ENCODE data around the gene OSMR. TPM values are rescaled to one million over a fixed set of nuclear protein-coding genes. Genes with fewer than 3 reads are reported as not detected.

The OSMR gene
- total RNA-seq, 1 experiment from 2014 or later: 27.9 TPM

DNA sequence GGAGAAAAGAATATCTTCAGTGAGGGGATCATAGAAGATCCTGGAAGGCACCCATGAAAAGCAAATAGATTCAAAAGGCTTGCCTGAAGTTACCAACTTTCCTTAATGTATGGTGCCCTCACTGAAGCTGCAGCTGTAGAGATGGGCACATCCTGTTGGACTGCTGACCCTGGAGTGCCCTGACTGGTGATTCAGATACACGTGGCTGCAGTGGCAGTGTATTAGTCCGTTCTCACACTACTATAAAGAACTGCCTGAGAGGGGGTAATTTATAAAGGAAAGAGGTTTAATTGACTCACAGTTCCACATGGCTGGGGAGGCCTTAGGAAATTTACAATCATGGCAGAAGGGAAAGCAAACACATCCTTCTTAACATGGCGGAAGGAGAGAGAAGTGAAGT is 80.3 kb downstream of the OSMR start:
- peak; percentile 81 for DNase-seq (ENCODE audit: low spot score)

DNA sequence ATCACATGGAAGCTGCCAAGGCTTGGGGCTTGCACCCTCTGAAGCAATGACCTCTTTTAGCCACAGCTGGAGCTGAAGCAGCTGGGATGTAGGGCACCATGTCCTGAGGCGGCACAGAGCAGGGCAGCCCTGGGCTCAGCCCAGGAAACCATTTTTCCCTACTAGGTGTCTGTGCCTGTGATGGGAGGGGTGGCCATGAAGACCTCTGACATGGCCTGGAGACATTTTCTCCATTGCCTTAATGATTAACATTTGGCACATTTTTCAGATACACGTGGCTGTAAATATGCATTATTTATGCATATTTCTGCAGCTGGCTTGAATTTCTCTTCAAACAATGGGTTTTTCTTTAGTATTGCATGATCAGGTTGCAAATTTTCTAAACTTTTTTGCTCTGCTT is 81.7 kb downstream of the OSMR start:
- DNase-seq (ENCODE audit: low spot score): no peak

DNA sequence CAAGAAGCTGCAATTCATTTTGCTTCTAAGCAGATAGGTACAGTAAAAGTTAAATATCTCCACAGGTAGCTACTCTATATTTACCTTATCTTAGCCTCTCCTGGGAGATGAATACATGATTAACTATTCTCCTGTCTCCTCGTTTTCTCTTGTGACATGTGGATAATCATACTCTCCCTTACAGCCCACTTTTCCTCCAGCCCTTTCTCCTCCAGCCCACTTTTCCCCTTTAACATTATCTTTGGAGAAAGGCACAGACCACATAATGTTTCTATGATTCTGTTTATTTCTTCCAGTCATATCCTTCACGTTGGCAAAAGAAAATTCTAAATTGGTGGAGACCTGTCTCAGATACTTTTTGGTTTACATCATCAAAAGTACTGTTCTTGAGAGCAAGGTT is 84.0 kb downstream of the OSMR start:
- no peak for DNase-seq (ENCODE audit: low spot score)

DNA sequence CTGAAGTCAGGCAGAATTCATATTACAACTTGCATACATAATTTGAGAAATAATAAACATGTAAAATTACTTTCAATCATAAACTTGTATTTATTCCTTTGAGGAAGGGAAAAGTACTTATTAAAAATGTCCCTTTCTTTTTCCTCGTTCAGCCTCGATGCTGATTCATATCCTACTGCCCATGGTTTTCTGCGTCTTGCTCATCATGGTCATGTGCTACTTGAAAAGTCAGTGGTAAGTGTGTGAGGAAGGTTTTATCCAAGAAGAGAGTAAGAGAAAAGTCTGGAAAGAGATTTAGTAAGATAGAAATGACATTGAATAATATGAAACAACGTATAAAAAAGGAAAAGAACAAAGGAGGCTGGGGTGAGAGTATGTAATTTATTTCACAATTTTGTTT is 85.9 kb downstream of the OSMR start:
- DNase-seq (ENCODE audit: low spot score): peak; percentile 10

DNA sequence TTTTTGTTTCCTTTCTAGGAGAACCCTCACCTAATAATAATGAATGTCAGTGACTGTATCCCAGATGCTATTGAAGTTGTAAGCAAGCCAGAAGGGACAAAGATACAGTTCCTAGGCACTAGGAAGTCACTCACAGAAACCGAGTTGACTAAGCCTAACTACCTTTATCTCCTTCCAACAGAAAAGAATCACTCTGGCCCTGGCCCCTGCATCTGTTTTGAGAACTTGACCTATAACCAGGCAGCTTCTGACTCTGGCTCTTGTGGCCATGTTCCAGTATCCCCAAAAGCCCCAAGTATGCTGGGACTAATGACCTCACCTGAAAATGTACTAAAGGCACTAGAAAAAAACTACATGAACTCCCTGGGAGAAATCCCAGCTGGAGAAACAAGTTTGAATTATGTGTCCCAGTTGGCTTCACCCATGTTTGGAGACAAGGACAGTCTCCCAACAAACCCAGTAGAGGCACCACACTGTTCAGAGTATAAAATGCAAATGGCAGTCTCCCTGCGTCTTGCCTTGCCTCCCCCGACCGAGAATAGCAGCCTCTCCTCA is 87.1 kb downstream of the OSMR start:
- no peak for DNase-seq (ENCODE audit: low spot score)

DNA sequence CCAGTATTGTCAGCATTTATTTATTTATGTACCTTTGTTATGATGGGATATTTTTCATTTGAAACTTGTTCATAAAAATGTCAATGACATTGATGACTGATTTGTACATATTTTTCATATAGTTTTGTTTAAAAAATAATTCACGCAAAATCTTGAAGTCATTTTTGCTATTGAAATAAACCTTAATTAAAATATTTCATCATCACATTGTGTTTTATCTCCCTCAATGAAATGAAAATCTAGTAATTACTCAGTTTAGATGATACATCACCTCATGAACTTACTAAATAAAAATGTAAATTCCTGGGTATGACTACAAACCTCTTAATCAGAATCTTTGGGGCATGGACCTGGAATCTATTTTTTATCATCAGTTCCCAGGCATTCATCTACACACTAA is 89.6 kb downstream of the OSMR start:
- no peak for DNase-seq (ENCODE audit: low spot score)

DNA sequence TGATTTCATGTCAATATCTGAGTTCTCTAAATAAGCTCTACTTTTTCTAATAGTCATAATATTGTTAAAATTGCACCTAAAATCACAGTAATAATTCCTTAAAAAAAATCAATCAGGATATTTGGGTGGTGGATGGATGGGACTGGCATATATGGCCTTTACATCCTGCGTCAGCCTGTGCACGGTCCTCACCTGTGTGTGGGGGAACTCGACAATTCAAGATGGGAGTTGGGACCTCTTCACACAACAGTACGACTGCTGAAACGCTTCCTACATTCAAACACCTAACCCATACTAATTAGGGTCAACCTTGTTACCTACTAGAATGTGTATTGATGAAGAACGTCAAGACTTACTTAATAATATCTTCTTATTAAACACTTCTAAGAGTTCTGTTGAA is 90.5 kb downstream of the OSMR start:
- DNase-seq (ENCODE audit: low spot score): no peak

DNA sequence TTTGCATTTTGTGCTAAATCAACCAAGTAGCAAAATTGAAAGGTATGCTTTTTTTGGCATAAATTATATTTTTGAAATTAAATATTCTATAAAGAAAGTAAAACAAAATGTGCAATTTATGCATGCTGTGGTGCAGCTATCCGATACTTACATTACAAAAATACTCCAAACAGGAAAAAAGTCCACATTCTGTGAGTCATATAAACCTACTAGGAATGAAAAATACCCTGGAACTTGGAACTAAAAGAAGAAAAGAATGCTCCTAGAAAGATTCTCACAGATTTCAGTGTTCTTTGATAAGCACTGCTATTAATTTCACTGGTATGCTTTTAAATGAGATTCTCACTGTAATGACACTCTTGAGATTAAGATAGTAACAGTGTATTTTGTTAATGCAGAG is 92.6 kb downstream of the OSMR start:
- DNase-seq (ENCODE audit: low spot score): no peak

DNA sequence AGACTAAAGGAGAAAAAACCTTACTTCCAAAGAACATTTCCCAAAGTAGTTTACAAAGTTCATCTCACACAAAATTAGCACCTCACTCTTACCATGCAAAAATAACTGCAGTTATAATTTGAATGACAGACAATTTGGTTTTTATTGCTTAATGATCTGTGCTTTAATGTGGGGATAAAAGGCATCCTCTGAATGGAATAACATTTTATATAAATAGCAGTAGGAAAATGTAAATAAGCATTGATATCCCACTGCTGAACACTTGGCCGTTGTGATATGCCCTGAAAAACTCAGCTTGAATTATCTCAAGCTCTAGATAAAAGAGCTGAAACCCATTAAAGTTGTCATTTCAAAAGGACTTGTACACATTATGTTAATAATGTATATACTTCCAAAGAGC is 93.2 kb downstream of the OSMR start:
- no peak for DNase-seq (ENCODE audit: low spot score)

DNA sequence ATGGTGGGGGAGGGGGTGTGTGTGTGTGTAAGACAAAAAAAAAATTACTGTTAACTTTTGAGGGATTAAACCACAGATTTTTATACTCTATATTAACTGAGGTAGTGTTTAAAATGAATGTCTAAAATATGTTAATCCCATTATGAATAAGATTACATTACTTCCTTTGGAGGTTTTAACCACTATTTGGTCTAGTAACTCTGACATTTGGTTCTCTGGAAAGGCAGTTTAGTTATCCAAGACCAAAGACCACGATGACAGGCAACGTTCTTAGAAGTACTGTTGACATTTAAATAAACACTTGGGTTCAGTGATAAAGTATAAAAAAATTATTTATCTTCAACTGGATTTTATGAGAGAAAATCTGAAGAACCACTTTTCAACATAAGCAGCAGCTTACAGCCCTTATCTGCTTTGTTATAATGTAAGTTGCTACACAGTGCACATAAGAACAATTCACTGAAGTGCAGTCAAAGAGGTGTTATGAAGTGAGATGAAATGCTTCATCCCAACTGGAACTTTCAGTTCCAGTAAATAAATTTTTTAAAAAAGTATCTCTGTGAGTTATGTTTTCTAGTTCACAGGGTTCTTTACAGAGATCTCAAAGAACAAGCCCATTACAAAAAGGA is 94.5 kb downstream of the OSMR start:
- no peak for DNase-seq (ENCODE audit: low spot score)

DNA sequence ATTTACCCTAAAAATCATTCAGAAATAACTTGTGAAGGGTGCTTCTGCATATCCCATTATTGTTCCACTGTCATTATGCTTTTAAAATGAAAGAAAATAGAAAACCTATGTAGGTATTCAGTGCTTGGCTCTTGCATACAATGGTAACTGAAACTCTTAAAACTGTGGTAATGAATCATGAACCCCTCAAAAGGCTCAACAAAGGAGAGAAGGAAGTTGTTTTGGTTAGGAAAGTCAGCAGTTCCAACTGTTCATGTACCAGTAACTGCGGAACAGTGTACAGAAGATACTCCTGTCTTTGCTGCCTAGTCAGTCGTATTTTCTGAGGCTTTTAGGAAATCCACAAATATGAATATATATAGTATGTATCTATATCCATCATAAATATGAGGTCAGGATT is 96.1 kb downstream of the OSMR start:
- no peak for DNase-seq (ENCODE audit: low spot score)

DNA sequence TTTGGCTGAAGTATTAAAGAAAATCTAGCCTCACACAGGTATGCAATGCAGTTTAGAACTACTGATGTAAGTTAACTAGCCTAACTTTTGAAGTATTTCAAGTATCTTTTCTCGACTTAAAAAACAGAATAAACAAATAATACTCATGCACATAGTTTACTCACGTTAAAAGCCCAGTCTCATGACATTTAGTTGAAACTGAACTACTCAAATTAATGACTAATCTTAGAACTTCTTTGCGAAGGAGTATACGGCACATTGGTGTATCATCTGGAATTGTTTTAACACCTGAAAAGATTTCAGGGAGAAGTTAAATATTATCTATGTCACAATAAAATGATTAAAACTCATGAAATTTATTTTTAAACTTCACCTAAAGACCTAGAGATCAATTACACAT is 98.5 kb downstream of the OSMR start:
- DNase-seq (ENCODE audit: low spot score): no peak

DNA sequence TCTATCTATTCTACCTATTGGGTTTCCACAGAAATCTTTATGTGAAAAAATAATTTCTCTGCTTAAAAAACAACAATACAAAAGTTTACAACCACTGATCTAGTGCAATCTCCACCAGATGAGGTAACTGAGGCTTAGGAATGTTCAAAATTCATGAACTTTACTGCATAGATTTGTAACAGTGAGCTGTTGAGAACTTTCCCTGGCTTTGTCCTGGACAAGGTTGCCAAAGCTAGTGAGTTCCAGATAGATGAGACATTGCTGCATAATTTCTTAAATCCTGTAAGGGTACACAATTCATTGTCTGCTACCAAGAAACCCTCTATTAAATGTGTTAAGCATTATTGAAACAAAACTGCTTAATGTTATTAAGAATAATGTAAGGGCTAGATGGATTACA is 102.7 kb downstream of the OSMR start:
- DNase-seq (ENCODE audit: low spot score): no peak

DNA sequence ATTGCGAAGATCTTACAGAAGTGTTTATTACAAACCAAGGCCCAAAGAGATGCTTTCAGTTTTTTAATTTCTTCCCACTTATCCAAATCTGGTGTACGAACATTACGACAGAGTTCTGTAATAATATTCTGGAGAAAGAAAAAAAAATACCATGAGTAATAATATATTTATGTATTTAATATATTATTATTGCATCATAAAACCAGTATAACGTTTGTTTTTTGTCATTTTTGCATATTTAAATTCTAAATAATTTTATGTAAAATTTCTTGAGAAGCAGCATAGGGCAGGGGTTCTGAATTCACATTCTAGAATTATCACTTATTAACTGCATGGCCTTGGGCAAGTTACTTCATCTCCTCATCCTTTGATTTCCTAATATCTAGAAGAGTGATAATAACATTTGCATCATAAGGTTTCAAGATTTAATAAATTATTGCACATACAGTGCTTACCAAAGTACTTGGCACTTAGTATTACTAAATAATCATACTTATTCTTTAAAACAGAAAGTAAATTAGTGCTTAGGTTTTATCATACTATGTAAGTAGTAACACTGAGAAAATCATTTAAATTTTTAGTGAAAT is 107.7 kb downstream of the OSMR start:
- no peak for DNase-seq (ENCODE audit: low spot score)

DNA sequence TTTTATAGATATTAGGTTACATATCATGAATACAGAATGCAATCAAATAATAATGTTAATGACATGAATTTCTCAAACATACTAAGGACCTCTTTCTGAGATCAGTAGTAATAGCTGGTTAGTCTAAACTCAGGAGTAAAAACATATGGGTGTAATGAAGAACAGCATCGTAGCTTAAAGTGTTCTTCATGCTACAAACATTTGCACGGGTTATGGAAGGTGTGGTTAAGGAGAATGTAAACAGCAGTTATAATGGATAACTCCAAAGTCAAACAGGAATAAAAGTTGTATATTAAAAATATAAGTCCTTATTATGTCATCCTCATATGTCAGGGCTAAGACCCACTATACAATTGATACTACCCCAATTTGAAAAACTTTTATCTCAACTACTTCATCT is 115.9 kb downstream of the OSMR start:
- no peak for DNase-seq (ENCODE audit: low spot score)

DNA sequence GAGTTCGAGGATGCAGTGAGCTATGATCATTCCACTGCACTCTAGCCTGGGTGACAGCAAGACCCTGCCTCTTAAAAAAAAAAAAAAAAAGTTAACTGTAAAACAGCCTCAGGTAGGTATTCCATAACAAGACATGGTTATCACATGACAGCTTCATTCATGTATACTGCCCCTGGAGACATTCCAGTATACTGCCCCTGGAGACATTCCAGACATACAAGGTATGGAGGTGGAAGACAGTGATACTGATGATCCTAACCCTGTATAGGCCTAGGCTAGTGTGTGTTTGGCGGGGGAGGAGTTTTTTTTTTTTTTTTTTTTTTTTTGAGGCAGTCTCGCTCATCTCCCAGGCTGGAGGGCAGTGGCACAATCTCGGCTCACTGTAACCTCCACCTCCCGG is 122.9 kb downstream of the OSMR start:
- DNase-seq (ENCODE audit: low spot score): no peak

DNA sequence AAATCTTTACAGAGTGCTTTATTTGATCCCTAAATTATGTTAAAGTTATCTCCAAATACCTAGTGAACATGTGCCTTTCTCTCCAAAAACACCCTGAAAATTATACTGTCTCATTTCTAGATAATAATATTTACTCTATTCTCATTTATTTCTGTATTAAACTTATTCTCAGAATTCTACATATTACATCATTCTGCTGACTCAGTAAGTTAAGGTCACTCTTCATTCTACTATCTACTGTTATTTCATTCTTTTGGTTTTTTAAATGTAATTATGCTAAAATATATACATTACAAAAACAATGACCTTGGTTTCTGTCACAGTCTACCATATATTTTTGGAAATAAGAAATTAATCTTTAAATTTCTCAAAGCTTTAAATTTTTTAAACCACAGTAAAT is 132.2 kb downstream of the OSMR start:
- no peak for DNase-seq (ENCODE audit: low spot score)

DNA sequence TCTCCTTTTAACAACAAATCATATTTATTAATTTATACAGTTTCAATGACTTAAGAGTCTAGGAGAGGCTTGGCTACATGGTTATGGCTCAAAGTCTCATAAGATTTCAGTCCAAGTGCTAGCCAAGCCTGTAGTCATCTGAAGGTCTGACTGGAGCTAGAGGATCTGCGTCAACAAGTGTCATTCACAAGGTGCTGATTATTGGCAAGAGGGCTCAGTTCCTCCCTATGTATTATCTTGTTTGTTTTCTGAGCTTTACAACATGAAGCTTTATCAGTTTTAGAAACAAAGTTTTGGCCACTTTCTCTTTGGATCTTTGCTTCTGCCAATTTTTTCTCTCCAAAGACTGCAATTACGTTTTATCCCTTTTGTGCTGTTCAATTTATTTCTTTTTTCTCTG is 133.7 kb downstream of the OSMR start:
- DNase-seq (ENCODE audit: low spot score): no peak

Other genes with a start within 250 kb of the OSMR start
- 18.7 and 21.0 TPM in 2 replicates for gene RICTOR, start 228.4 kb downstream of the OSMR start, total RNA-seq (2014; rRNA removed; shearing (Covaris generic))